Measurements from ENCODE around the gene CAPNS2. TPM values are rescaled to one million over a fixed set of nuclear protein-coding genes. Genes with fewer than 3 reads are reported as not detected.

Gene CAPNS2
- total RNA-seq, 1 experiment from 2014 or later, result 0.30 TPM

- H3K4me3 Mint-ChIP-seq (ENCODE audit: unreplicated experiment), result no peak overlapping the region
- no peaks in the 10 kb centered on the region for H3K4me1 Mint-ChIP-seq (ENCODE audit: insufficient read depth, unreplicated experiment)
- BruUV-seq (replicated peaks), result no TSS peak
- TF ChIP-seq CTCF (IDR thresholded peaks at IDR 0.05; ENCODE audit: unreplicated experiment), result no peak
- H3K9me3 Mint-ChIP-seq (ENCODE audit: unreplicated experiment), result no peaks in the 10 kb centered on the region
- CTCF ChIA-PET, result interaction anchor here (0.8 to 1.3 kb wide), 2 partner anchors 9 to 116 kb away, joined by 3 read pairs; no protein-coding TSS in a partner anchor
- H3K36me3 Mint-ChIP-seq (ENCODE audit: insufficient read depth, unreplicated experiment), result no peaks in the 10 kb centered on the region
- DNase-seq (ENCODE audit: unreplicated experiment), result no peak
- POLR2A ChIA-PET, result no interaction called here
- no peaks in the 10 kb centered on the region for H3K27me3 Mint-ChIP-seq (ENCODE audit: insufficient read depth, unreplicated experiment)
- no peak overlapping the region for H3K27ac Mint-ChIP-seq (ENCODE audit: low read depth, unreplicated experiment)
- intact Hi-C loops (cut with micrococcal nuclease), result no loop called here
Measured at GRCh38 chr16:55585631-55586030, 19.1 kb downstream of the CAPNS2 start.

- POLR2A ChIA-PET, result no interaction called here
- Mint-ChIP-seq H3K27me3 (ENCODE audit: insufficient read depth, unreplicated experiment) (no peaks in the 10 kb centered on the region), H3K4me3 (ENCODE audit: unreplicated experiment) (no peak overlapping the region), H3K9me3 (ENCODE audit: unreplicated experiment) (no peaks in the 10 kb centered on the region), H3K27ac (ENCODE audit: low read depth, unreplicated experiment) (no peak overlapping the region), H3K36me3 (ENCODE audit: insufficient read depth, unreplicated experiment) (no peaks in the 10 kb centered on the region), H3K4me1 (ENCODE audit: insufficient read depth, unreplicated experiment) (no peaks in the 10 kb centered on the region)
- CTCF ChIA-PET, result no interaction called here
- DNase-seq (ENCODE audit: unreplicated experiment), result peak; percentile 14
- TF ChIP-seq CTCF (IDR thresholded peaks at IDR 0.05; ENCODE audit: unreplicated experiment), result no peak
- BruUV-seq (replicated peaks), result no TSS peak
- intact Hi-C loops (cut with micrococcal nuclease), result no loop called here
Measured at GRCh38 chr16:55588799-55589198, 22.3 kb downstream of the CAPNS2 start.

- no TSS peak for BruUV-seq (replicated peaks)
- ChIA-PET POLR2A (interaction anchor here (0.7 kb wide), 1 partner anchor 34 kb away, joined by 3 read pairs; no protein-coding TSS in a partner anchor), CTCF (no interaction called here)
- Mint-ChIP-seq H3K27me3 (ENCODE audit: insufficient read depth, unreplicated experiment) (no peaks in the 10 kb centered on the region), H3K4me3 (ENCODE audit: unreplicated experiment) (no peak overlapping the region), H3K4me1 (ENCODE audit: insufficient read depth, unreplicated experiment) (no peaks in the 10 kb centered on the region), H3K27ac (ENCODE audit: low read depth, unreplicated experiment) (no peak overlapping the region), H3K36me3 (ENCODE audit: insufficient read depth, unreplicated experiment) (no peaks in the 10 kb centered on the region), H3K9me3 (ENCODE audit: unreplicated experiment) (no peaks in the 10 kb centered on the region)
- intact Hi-C loops (cut with micrococcal nuclease), result no loop called here
- no peak for TF ChIP-seq CTCF (IDR thresholded peaks at IDR 0.05; ENCODE audit: unreplicated experiment)
- DNase-seq (ENCODE audit: unreplicated experiment), result no peak
Measured at GRCh38 chr16:55592306-55592705, 25.8 kb downstream of the CAPNS2 start.

GRCh38 chr16:55597928-55598327, 31.4 kb downstream of the CAPNS2 start:
- POLR2A ChIA-PET, result interaction anchor here (1.1 kb wide), 1 partner anchor 29 kb away, joined by 3 read pairs; no protein-coding TSS in a partner anchor
- no peak for DNase-seq (ENCODE audit: unreplicated experiment)
- CTCF ChIA-PET, result no interaction called here
- Mint-ChIP-seq H3K9me3 (ENCODE audit: unreplicated experiment) (no peaks in the 10 kb centered on the region), H3K4me3 (ENCODE audit: unreplicated experiment) (no peak overlapping the region), H3K27me3 (ENCODE audit: insufficient read depth, unreplicated experiment) (no peaks in the 10 kb centered on the region), H3K36me3 (ENCODE audit: insufficient read depth, unreplicated experiment) (no peaks in the 10 kb centered on the region), H3K4me1 (ENCODE audit: insufficient read depth, unreplicated experiment) (no peaks in the 10 kb centered on the region), H3K27ac (ENCODE audit: low read depth, unreplicated experiment) (no peak overlapping the region)
- intact Hi-C loops (cut with micrococcal nuclease), result no loop called here
- no peak for TF ChIP-seq CTCF (IDR thresholded peaks at IDR 0.05; ENCODE audit: unreplicated experiment)
- BruUV-seq (replicated peaks), result no TSS peak

All from MCF 10A (cell line).